ENCODE measurements around the gene UBASH3A.
"Not testable (repeated sequence)": the region's sequence is repeated elsewhere in the genome, so short reads cannot be mapped to it uniquely, and the experiment has no call there.

UBASH3A gene

DNA sequence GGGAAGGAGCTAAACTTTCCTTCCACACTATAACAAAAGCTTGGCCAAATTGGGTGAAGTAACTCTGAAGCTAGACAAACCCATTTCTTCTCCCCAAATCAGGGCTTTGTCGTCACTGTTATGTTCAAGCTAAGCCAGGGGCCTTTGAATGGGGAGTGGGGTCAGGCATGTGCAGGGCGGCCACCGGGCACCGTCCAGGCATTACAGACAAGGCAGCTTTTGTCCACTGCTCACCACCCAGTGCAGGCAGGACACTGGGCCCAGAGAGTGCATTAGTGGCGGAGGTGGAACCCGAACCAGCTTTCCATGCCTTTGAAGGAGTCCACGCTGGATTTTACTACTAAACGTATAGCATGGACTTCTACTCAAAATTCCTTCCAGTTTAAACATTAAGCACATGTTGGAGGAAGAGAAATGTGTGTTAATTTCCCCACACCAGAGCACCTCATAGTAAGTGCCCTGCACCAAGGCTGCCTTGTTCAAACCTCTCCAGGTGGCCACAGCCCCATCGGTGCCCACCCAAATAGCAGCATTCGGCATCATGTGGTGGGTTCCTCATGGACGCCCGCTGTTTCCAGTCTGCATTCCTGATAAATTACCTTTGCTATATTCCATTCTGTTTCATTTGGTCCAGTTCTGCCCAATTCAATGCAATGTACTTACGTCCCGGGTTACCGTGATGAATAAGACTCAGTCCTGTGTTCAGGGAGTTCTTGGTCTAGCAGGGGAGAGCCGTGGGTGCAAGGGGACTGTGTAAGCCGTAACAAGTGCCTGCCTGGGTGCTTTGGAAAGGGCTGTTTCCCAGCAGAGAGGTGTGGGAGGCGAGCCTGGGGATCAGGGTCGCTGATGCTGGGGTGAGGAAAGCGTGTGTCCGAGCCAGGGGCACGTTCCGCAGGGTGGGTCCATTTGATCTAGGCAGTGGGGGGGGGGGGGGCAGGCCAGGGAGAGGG, 1.6 kb downstream of the UBASH3A start:
- H3K9me3 ChIP-seq: no peaks in the 10 kb centered on the region
- in situ Hi-C loops (cut with MboI; ENCODE audit: low sequenced_read_pairs): no loop called here

DNA sequence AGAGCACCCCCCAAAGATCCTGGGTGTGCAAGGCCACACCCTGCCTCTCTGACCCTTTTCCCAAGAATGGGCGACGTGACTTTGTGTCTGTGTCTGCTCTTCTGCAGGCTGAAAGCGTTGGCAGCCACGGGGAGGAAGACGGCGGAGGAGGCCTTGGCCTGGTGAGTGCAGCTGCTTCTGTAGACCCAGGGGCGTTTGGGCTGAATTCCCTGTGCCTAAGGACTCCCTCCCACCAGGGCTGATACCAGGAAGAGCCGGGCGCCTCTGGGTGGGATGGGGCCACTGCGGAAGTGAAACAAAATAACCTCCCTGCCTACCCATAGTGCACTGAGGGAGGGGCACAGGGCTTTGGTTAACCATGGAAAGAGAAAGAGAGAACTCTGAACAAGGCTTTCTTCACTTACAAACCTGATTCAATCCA, 2.5 kb downstream of the UBASH3A start:
- no peak for DNase-seq (ENCODE audit: low spot score in 2 of 2)
- Histone ChIP-seq H3K27me3 (ENCODE audit: low read depth) (no peaks in the 10 kb centered on the region), H3K9me3 (no peaks in the 10 kb centered on the region), H3K4me1 (no peaks in the 10 kb centered on the region), H3K36me3 (replicated peaks) (no peaks in the 10 kb centered on the region), H3K4me3 (no peak overlapping the region)
- in situ Hi-C loops (cut with MboI; ENCODE audit: low sequenced_read_pairs): no loop called here

More for the DNA sequence above, 1.6 kb downstream of the UBASH3A start:
- H3K4me1 ChIP-seq: no peaks in the 10 kb centered on the region
- no peak overlapping the region for H3K4me3 ChIP-seq
- H3K27me3 ChIP-seq (ENCODE audit: low read depth): no peaks in the 10 kb centered on the region
- no peaks in the 10 kb centered on the region for H3K36me3 ChIP-seq (replicated peaks)
- DNase-seq (ENCODE audit: low spot score in 2 of 2): no peak

DNA sequence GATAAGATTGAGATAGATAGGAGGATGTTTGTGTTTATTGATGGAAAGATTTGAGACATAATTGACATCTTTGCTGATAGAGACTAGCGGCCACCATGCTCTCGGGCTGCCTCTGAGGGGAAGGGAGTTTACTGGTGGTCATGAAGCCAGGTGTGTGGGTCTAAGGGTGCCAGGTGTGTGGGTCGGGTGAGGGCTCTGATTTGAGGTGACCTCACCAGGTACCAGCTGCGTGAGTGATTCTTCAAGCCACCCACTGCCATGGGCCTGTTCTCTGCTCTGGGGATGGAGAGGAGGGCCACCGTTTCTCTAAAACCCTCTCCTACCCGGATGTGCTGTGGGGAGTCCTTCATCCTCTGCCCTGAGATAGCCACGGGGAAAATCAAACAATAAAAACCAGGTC, 3.2 kb downstream of the UBASH3A start:
- Histone ChIP-seq H3K4me3 (no peak overlapping the region), H3K4me1 (no peaks in the 10 kb centered on the region), H3K27me3 (ENCODE audit: low read depth) (no peaks in the 10 kb centered on the region), H3K9me3 (no peaks in the 10 kb centered on the region), H3K36me3 (replicated peaks) (no peaks in the 10 kb centered on the region)
- in situ Hi-C loops (cut with MboI; ENCODE audit: low sequenced_read_pairs): no loop called here
- DNase-seq (ENCODE audit: low spot score in 2 of 2): no peak

DNA sequence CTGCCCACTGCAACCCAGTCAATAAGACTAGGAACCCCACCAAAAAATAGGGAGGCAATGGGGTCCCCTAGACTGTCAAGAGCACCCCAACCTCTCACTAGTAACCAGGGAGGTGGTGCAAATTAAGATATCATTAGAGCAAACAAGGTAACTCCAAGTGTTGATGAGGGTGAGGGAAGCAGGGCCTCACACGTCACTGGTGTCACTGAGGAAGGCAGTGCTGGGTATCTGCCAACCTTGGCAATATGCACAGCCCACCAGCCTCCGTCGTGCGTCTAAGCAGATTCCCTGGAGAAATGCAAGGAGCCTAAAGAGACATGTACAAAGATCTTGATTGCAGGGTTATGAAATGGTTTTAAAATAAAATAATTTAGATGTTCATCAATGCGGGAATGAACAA, 3.8 kb downstream of the UBASH3A start:
- in situ Hi-C loops (cut with MboI; ENCODE audit: low sequenced_read_pairs): no loop called here
- DNase-seq (ENCODE audit: low spot score in 2 of 2): no peak
- Histone ChIP-seq H3K4me1 (no peaks in the 10 kb centered on the region), H3K4me3 (no peak overlapping the region), H3K9me3 (no peaks in the 10 kb centered on the region), H3K27me3 (ENCODE audit: low read depth) (no peaks in the 10 kb centered on the region), H3K36me3 (replicated peaks) (no peaks in the 10 kb centered on the region)

DNA sequence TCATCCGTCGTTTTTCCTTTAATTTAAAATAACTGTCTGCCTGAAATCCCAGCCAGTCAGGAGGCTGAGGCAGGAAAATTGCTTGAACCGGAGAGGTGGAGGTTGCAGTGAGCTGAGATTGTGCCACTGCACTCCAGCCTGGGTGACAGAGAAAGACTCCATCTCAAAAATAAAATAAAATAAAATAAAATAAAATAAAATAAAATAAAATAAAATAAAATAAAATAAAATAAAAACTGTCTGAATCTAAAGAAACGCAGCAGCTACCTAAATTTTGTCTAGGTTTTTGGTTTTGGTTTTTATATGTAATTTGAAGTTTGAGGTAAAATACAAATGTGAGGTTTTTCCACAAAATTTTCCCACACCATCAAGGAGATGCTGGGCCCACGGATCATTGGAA, 5.0 kb downstream of the UBASH3A start:
- H3K4me1 ChIP-seq; H3K4me3 ChIP-seq; H3K27me3 ChIP-seq (ENCODE audit: low read depth); H3K36me3 ChIP-seq (replicated peaks); DNase-seq (ENCODE audit: low spot score in 2 of 2); H3K9me3 ChIP-seq; in situ Hi-C loops (cut with MboI; ENCODE audit: low sequenced_read_pairs): not testable (repeated sequence)

DNA sequence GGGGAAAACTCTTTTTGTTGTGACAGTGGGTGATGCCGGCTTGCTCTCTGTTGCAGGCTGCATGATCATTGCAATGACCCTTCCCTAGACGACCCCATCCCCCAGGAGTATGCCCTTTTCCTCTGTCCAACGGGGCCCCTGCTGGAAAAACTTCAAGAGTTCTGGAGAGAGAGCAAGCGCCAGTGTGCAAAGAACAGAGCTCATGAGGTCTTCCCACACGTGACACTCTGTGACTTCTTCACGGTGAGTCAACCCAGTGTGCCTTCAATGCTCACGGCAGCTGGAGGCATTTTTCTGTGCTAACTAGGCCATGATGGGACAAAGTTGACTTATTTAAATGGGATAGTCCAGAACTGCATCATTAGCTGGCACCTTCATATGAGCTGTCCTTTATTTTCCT, 5.7 kb downstream of the UBASH3A start:
- H3K27me3 ChIP-seq (ENCODE audit: low read depth): peaks cover 2% of the 10 kb centered on the region; the same call in 1 of the 2 replicates
- no peaks in the 10 kb centered on the region for H3K9me3 ChIP-seq
- H3K4me1 ChIP-seq: no peaks in the 10 kb centered on the region
- no peak for DNase-seq (ENCODE audit: low spot score in 2 of 2)
- H3K36me3 ChIP-seq (replicated peaks): no peaks in the 10 kb centered on the region
- in situ Hi-C loops (cut with MboI; ENCODE audit: low sequenced_read_pairs): no loop called here
- H3K4me3 ChIP-seq: no peak overlapping the region

DNA sequence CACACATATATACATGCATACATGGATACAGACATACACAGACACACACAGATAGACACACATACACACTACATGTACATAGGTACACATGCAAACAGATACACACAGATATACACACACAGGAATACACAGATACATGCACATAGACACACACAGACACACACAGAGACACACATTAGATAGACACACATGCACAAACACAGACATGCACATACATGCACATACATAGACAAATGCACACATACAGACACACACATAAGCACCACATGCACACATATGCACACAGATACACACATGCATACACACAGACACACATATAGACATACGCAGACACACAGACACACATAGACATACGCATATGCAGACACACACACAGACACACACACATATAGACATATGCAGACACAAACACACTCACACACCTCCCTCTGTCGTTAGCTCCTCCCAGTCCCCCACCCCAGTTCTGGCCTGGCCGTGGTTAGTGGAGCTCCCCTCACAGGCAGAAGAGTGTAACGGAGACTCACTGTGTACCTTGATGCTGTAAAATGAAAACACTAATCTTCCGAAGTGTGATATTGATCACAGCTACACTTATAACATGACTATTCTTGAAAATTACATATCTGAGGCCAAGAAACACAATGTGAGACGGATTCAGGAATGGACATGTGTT, 7.6 kb downstream of the UBASH3A start:
- no peaks in the 10 kb centered on the region for H3K4me1 ChIP-seq
- DNase-seq (ENCODE audit: low spot score in 2 of 2): peak in 1 of 2 experiments; percentile 18
- no peaks in the 10 kb centered on the region for H3K36me3 ChIP-seq (replicated peaks)
- in situ Hi-C loops (cut with MboI; ENCODE audit: low sequenced_read_pairs): no loop called here
- no peak overlapping the region for H3K4me3 ChIP-seq
- H3K9me3 ChIP-seq: no peaks in the 10 kb centered on the region
- peaks cover 2% of the 10 kb centered on the region; the same call in 1 of the 2 replicates for H3K27me3 ChIP-seq (ENCODE audit: low read depth)

DNA sequence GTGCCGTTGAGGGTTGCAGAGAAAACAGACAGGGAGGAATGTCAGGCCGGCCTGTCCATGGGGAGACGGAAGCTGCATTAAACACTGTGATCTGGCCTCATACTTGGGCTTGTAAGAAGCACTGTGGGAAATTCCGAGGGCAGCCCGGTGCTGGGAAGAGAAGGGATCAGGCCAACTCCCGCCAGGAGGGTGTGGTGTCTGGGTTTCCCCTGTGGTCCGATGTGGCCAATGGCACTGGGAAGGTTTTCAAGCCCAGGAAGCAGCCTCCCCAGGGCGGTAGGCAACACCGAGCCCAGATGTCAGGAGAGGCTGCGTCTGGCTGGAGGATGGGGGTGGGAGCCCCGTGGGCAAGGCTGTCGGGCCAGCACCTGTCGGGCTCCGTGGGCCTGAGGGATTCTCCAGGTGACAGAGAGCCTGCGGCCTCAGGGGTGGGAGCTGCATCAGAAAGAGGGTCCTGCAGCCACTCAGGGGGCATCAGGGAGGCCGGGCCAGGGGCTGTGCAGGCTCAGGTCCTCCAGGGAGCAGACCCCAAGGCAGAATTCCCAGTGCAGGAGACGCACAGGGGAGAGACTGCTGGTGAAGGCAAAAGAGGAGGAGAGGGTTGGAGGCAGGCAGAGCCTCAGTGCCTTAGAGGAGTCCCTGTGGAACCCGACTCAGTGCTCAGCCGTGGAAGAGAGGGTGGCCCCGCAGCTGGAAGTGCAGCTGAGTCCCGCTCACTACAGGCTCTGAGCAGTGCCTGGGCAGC, 8.4 kb downstream of the UBASH3A start:
- Histone ChIP-seq H3K27me3 (ENCODE audit: low read depth) (peaks cover 2% of the 10 kb centered on the region; the same call in 1 of the 2 replicates), H3K9me3 (no peaks in the 10 kb centered on the region), H3K4me3 (no peak overlapping the region), H3K4me1 (no peaks in the 10 kb centered on the region), H3K36me3 (replicated peaks) (no peaks in the 10 kb centered on the region)
- no peak for DNase-seq (ENCODE audit: low spot score in 2 of 2)
- in situ Hi-C loops (cut with MboI; ENCODE audit: low sequenced_read_pairs): no loop called here

DNA sequence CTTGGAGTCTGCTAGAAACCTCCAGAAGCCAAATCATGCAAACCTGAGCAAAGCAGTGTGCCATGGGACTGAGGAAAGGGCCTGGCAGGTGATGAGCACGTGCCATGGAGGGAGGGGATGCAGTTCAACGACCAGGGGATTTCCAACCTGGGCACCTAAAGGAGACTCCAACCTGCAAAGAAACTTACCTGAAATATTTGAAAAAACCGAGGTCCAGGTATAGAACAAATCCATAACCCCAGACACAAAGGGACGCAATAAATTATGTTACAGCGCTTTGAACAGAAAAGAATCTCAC, 8.9 kb downstream of the UBASH3A start:
- Histone ChIP-seq H3K36me3 (replicated peaks) (no peaks in the 10 kb centered on the region), H3K9me3 (no peaks in the 10 kb centered on the region), H3K4me3 (no peak overlapping the region), H3K4me1 (no peaks in the 10 kb centered on the region), H3K27me3 (ENCODE audit: low read depth) (peaks cover 2% of the 10 kb centered on the region; the same call in 1 of the 2 replicates)
- DNase-seq (ENCODE audit: low spot score in 2 of 2): no peak
- in situ Hi-C loops (cut with MboI; ENCODE audit: low sequenced_read_pairs): no loop called here

DNA sequence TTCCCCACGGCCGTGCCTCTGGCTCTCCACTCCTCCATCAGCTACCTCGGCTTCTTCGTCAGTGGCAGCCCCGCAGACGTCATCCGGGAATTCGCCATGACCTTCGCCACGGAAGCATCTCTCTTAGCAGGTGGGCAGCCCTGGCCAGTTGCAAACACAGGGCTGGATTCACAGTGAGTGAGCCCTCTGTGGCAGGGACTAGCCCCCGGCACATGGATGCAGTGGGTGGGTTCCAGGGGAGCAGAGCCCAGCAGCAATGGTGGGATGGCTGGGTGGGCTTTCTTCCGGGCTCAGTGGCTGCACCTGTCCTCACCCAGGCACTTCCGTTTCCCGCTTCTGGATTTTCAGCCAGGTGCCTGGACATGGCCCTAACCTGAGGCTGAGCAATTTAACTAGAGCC, 9.4 kb downstream of the UBASH3A start:
- in situ Hi-C loops (cut with MboI; ENCODE audit: low sequenced_read_pairs): no loop called here

DNA sequence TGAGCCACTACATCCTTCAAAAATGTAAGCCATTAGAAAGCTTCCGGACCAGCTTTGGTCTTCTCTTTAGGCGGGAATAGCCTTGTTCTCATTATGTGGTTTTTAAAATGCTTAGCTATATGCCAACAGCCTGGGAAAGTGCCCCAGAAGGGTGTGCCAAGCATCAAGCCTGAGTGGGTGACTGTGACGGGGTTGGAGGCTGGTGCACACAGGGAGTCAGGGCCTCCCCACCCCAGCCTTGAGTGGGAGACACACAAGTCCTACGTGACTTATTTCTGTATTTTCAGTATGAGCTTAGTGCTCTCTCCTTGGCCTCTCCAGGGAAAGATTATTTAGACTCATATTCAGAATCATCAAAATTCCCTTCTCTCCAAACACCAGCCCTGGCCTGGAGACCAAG, 9.8 kb downstream of the UBASH3A start:
- in situ Hi-C loops (cut with MboI; ENCODE audit: low sequenced_read_pairs): no loop called here
- H3K4me1 ChIP-seq: no peaks in the 10 kb centered on the region
- no peaks in the 10 kb centered on the region for H3K9me3 ChIP-seq
- H3K4me3 ChIP-seq: no peak overlapping the region
- H3K36me3 ChIP-seq (replicated peaks): no peaks in the 10 kb centered on the region
- peaks cover 2% of the 10 kb centered on the region; the same call in 1 of the 2 replicates for H3K27me3 ChIP-seq (ENCODE audit: low read depth)
- no peak for DNase-seq (ENCODE audit: low spot score in 2 of 2)

More for the DNA sequence above, 9.4 kb downstream of the UBASH3A start:
- Histone ChIP-seq H3K4me3 (no peak overlapping the region), H3K36me3 (replicated peaks) (no peaks in the 10 kb centered on the region), H3K4me1 (no peaks in the 10 kb centered on the region), H3K9me3 (no peaks in the 10 kb centered on the region), H3K27me3 (ENCODE audit: low read depth) (peaks cover 2% of the 10 kb centered on the region; the same call in 1 of the 2 replicates)
- no peak for DNase-seq (ENCODE audit: low spot score in 2 of 2)

DNA sequence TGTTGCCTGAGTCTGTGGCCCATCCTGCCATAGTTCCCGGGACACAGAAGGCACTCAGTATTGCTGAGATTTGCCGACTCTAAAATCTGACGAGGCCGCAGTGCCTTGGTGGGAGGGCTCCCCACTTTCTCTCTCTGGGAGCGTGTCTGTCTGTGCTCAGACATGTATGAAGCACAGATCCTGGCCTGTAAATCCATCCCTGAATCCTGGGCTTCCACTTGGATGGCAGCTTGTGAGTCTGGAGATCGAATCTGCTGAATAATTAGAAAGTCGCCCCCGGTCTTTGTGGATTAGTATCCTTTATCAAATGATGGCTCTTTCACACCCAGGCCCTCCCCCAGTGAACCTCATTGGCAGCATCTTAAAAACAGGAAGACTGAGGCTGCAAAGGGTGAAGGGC, 10.4 kb downstream of the UBASH3A start:
- Histone ChIP-seq H3K4me1 (no peaks in the 10 kb centered on the region), H3K4me3 (no peak overlapping the region), H3K9me3 (no peaks in the 10 kb centered on the region), H3K27me3 (ENCODE audit: low read depth) (peaks cover 2% of the 10 kb centered on the region; the same call in 1 of the 2 replicates), H3K36me3 (replicated peaks) (no peaks in the 10 kb centered on the region)
- no peak for DNase-seq (ENCODE audit: low spot score in 2 of 2)
- in situ Hi-C loops (cut with MboI; ENCODE audit: low sequenced_read_pairs): no loop called here

DNA sequence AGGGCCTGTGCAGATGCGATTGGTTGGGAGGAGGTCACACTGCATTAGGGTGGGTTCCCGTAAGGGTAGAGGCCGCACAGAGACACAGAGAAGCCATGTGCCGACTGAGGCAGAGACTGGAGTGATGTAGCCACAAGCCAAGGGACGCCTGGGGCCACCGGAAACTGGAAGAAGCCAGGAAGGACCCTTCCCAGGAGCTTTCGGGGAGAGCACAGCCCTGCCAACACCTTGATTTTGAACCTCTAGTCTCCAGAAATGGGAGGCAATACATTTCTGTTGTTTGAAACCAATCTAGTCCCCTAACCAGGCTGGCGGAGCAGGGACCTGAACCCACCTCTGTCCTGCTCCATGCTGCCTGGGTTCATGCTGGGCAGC, 10.8 kb downstream of the UBASH3A start:
- Histone ChIP-seq H3K4me3 (no peak overlapping the region), H3K9me3 (no peaks in the 10 kb centered on the region; the same call in 1 of the 2 replicates), H3K4me1 (no peaks in the 10 kb centered on the region), H3K36me3 (replicated peaks) (no peaks in the 10 kb centered on the region), H3K27me3 (ENCODE audit: low read depth) (peaks cover 2% of the 10 kb centered on the region; the same call in 1 of the 2 replicates)
- in situ Hi-C loops (cut with MboI; ENCODE audit: low sequenced_read_pairs): no loop called here
- no peak for DNase-seq (ENCODE audit: low spot score in 2 of 2)

Measured in HAP-1 (cell line).